H9 (cell line): ENCODE results near the gene MALRD1. TPM values are rescaled to one million over a fixed set of nuclear protein-coding genes. Genes with fewer than 3 reads are reported as not detected.

ENCODE experiments used
- DNase-seq: peaks from one replicate; pipeline ENCODE4 v3.0.0-alpha.2; 2017
- H2AFZ ChIP-seq: one replicate; pipeline ENCODE4 v1.6.1; 2013; ENCODE audit warnings: mild to moderate bottlenecking, low read length, control low read depth, moderate library complexity
- H2AK5ac ChIP-seq: 2 replicates; pipeline ENCODE4 v1.6.1; 2013; ENCODE audit warnings: low read length, control low read depth, mixed read lengths; ENCODE audit not compliant: insufficient read length
- H2BK120ac ChIP-seq: one replicate; pipeline ENCODE4 v1.6.1; 2013; ENCODE audit warnings: low read depth, mild to moderate bottlenecking, low read length, control low read depth, inconsistent platforms; ENCODE audit not compliant: poor library complexity, severe bottlenecking
- H2BK12ac ChIP-seq: 2 replicates; pipeline ENCODE4 v1.6.1; 2013; ENCODE audit warnings: low read length, control low read depth, mixed read lengths, low read depth; ENCODE audit not compliant: insufficient read length
- H2BK15ac ChIP-seq: 2 replicates; pipeline ENCODE4 v1.6.1; 2013; ENCODE audit warnings: low read depth, low read length, control low read depth
- H2BK20ac ChIP-seq: one replicate; pipeline ENCODE4 v1.6.1; 2013; ENCODE audit warnings: low read depth, mild to moderate bottlenecking, low read length, control low read depth, inconsistent platforms; ENCODE audit not compliant: poor library complexity, severe bottlenecking
- H2BK5ac ChIP-seq: 2 replicates; pipeline ENCODE4 v1.6.1; 2013; ENCODE audit warnings: low read length, control low read depth, mixed read lengths; ENCODE audit not compliant: insufficient read length
- H3K14ac ChIP-seq: 2 replicates; pipeline ENCODE4 v1.6.1; 2013; ENCODE audit warnings: low read length, control low read depth; ENCODE audit not compliant: insufficient read depth
- H3K18ac ChIP-seq: 2 replicates; pipeline ENCODE4 v1.6.1; 2013; ENCODE audit warnings: low read depth, mild to moderate bottlenecking, mixed read lengths, low read length, control low read depth; ENCODE audit not compliant: insufficient read length
- H3K23ac ChIP-seq: 2 replicates; pipeline ENCODE4 v1.6.1; 2013; ENCODE audit warnings: low read length, control low read depth, mixed read lengths, low read depth; ENCODE audit not compliant: insufficient read length
- H3K23me2 ChIP-seq: 2 replicates; pipeline ENCODE4 v1.6.1; 2013; ENCODE audit warnings: low read depth, mild to moderate bottlenecking, mixed read lengths, low read length, control low read depth; ENCODE audit not compliant: insufficient read length, poor library complexity, severe bottlenecking
- H3K27ac ChIP-seq: 2 replicates; pipeline ENCODE4 v1.5.1; 2013; ENCODE audit warnings: low read length, control low read depth, mixed read lengths, low read depth; ENCODE audit not compliant: insufficient read length
- H3K27me3 ChIP-seq: 2 replicates; pipeline ENCODE4 v1.6.1; 2013; ENCODE audit warnings: low read length, control low read depth, inconsistent platforms; ENCODE audit not compliant: insufficient read depth
- H3K4ac ChIP-seq: 2 replicates; pipeline ENCODE4 v1.6.1; 2013; ENCODE audit warnings: low read depth, mild to moderate bottlenecking, control low read depth, inconsistent platforms, low read length, moderate library complexity
- H3K4me1 ChIP-seq: 2 replicates; pipeline ENCODE4 v1.6.1; 2013; ENCODE audit warnings: low read length, control low read depth, inconsistent platforms; ENCODE audit not compliant: insufficient read depth
- H3K4me2 ChIP-seq: 2 replicates; pipeline ENCODE4 v1.6.1; 2013; ENCODE audit warnings: low read length, control low read depth, mixed read lengths; ENCODE audit not compliant: insufficient read length, insufficient read depth
- H3K56ac ChIP-seq: 2 replicates; pipeline ENCODE4 v1.6.1; 2013; ENCODE audit warnings: low read depth, mild to moderate bottlenecking, mixed read lengths, low read length, control low read depth; ENCODE audit not compliant: insufficient read length
- H3K79me1 ChIP-seq: 2 replicates; pipeline ENCODE4 v1.6.1; 2013; ENCODE audit warnings: low read depth, mild to moderate bottlenecking, moderate library complexity, low read length, control low read depth, inconsistent platforms; ENCODE audit not compliant: insufficient read depth, poor library complexity, severe bottlenecking
- H3K79me2 ChIP-seq: 2 replicates; pipeline ENCODE4 v1.6.1; 2013; ENCODE audit warnings: low read length, control low read depth, inconsistent platforms; ENCODE audit not compliant: insufficient read depth
- H3K9ac ChIP-seq: 2 replicates; pipeline ENCODE4 v1.6.1; 2013; ENCODE audit warnings: low read length, control low read depth, mixed read lengths; ENCODE audit not compliant: insufficient read length; ENCODE audit errors: extremely low read depth
- H3K9me3 ChIP-seq: one replicate; pipeline ENCODE4 v1.6.1; 2013; ENCODE audit warnings: low read depth, low read length, inconsistent platforms; ENCODE audit not compliant: control insufficient read depth
- H3T11ph ChIP-seq: one replicate; pipeline ENCODE4 v1.6.1; 2013; ENCODE audit warnings: mild to moderate bottlenecking, low read length, control low read depth, inconsistent platforms
- H4K20me1 ChIP-seq: one replicate; pipeline ENCODE4 v1.6.1; 2013; ENCODE audit not compliant: control insufficient read depth, insufficient read length, insufficient read depth
- H4K5ac ChIP-seq: 2 replicates; pipeline ENCODE4 v1.6.1; 2013; ENCODE audit warnings: low read depth, mild to moderate bottlenecking, mixed read lengths, low read length, control low read depth; ENCODE audit not compliant: insufficient read length
- H4K8ac ChIP-seq: replicated peaks from 2 replicates; pipeline ENCODE4 v1.6.1; 2013; ENCODE audit warnings: low read length, control low read depth, mixed read lengths, low read depth; ENCODE audit not compliant: insufficient read length
- H4K91ac ChIP-seq: 2 replicates; pipeline ENCODE4 v1.6.1; 2013; ENCODE audit warnings: low read depth, mild to moderate bottlenecking, moderate library complexity, mixed read lengths, low read length, control low read depth; ENCODE audit not compliant: insufficient read length
- H3K27ac Mint-ChIP-seq, 3 experiments: 2 replicates in 2 of 3; 3 replicates in 1 of 3; pipeline ENCODE4 v1.8.0; 2020 to 2021; ENCODE audit warnings: mixed read lengths in 3 of 3, mild to moderate bottlenecking in 1 of 3, moderate library complexity in 1 of 3
- H3K27me3 Mint-ChIP-seq: 2 replicates; pipeline ENCODE4 v1.8.0; 2021; ENCODE audit warnings: low read depth, mild to moderate bottlenecking, moderate library complexity, mixed read lengths
- H3K36me3 Mint-ChIP-seq, 3 experiments: 2 replicates in 2 of 3; 3 replicates in 1 of 3; pipeline ENCODE4 v1.8.0; 2020 to 2021; ENCODE audit warnings: low read depth in 3 of 3, mixed read lengths in 3 of 3; ENCODE audit not compliant: insufficient read depth in 1 of 3
- H3K4me1 Mint-ChIP-seq, 2 experiments: 2 replicates each; pipeline ENCODE4 v1.8.0; 2020; ENCODE audit warnings: mixed read lengths in 2 of 2
- H3K4me3 Mint-ChIP-seq, 2 experiments: 2 replicates in 1 of 2; 3 replicates in 1 of 2; pipeline ENCODE4 v1.8.0; 2020 to 2021; ENCODE audit warnings: mild to moderate bottlenecking in 2 of 2, mixed read lengths in 2 of 2, moderate library complexity in 1 of 2
- H3K9me3 Mint-ChIP-seq, 2 experiments: 2 replicates in 1 of 2; 3 replicates in 1 of 2; pipeline ENCODE4 v1.8.0; 2020; ENCODE audit warnings: mild to moderate bottlenecking in 2 of 2, mixed read lengths in 2 of 2, moderate library complexity in 1 of 2
- CTCF ChIP-seq: fragments of 200-600 bp; sonication (generic); conservative IDR thresholded peaks from 3 replicates; pipeline ENCODE4 v1.8.0; 2021; ENCODE audit warnings: antibody characterized with exemption, mild to moderate bottlenecking
- WGBS: extraction: QIAGEN DNeasy Blood & Tissue Kit; methylation state at CpG from one replicate; pipeline ENCODE4 v1.1.7; 2013; ENCODE audit warnings: missing lambda C conversion rate, low lambda C conversion rate, mixed read lengths; ENCODE audit not compliant: insufficient read length; ENCODE audit errors: extremely low coverage; 5-methylcytosine and 5-hydroxymethylcytosine counted together
- total RNA-seq: library from RNA; stranded (reverse); gene quantifications from 2 replicates; pipeline ENCODE4 v1.2.1, GENCODE V29; 2021

The MALRD1 gene
- total RNA-seq, 1 experiment from 2014 or later, result 0.20 TPM

GRCh38 chr10:19488592-19489280 is 440.1 kb downstream of the MALRD1 start:
- H3K4me2 ChIP-seq, result no peak overlapping the region
- H2BK15ac ChIP-seq, result no peak overlapping the region
- Mint-ChIP-seq H3K4me1 (peaks cover 15% of the 10 kb centered on the region in 2 experiments), H3K36me3 (peaks cover 0 to 2% (median 0%) of the 10 kb centered on the region in 3 experiments; a peak in 1 of 7 replicates), H3K9me3 (no peaks in the 10 kb centered on the region), H3K27me3 (no peaks in the 10 kb centered on the region), H3K27ac (peak overlapping the region; percentile 28 to 93 (median 85); a peak in 6 of 7 replicates), H3K4me3 (peak overlapping the region in 1 of 2 experiments; percentile 37; a peak in 2 of 5 replicates)
- H3K14ac ChIP-seq, result peak overlapping the region; percentile 31; the same call in 1 of the 2 replicates
- H2AK5ac ChIP-seq, result no peak overlapping the region
- no peaks in the 10 kb centered on the region; the same call in 1 of the 2 replicates for H3K4me1 ChIP-seq
- no peak overlapping the region for H4K91ac ChIP-seq
- no peaks in the 10 kb centered on the region for H4K20me1 ChIP-seq
- H4K5ac ChIP-seq, result no peak overlapping the region
- no peaks in the 10 kb centered on the region for H3K27me3 ChIP-seq
- no peaks in the 10 kb centered on the region for H3K9me3 ChIP-seq
- peak; percentile 54; the same call in 2 of the 3 replicates for TF ChIP-seq CTCF
- H3K23ac ChIP-seq, result no peak overlapping the region
- H3K18ac ChIP-seq, result peak overlapping the region; percentile 32
- no peaks in the 10 kb centered on the region for H3K79me2 ChIP-seq
- H2AFZ ChIP-seq, result peak overlapping the region; percentile 97
- WGBS, result no CpG with 5 or more reads among the region's 23 CpGs
- H3K56ac ChIP-seq, result no peak overlapping the region
- peak overlapping the region; percentile 26 for H3T11ph ChIP-seq
- H3K9ac ChIP-seq, result no peak overlapping the region
- H2BK5ac ChIP-seq, result no peak overlapping the region
- H3K27ac ChIP-seq, result no peak overlapping the region
- H2BK20ac ChIP-seq, result peak overlapping the region; percentile 60
- no peak overlapping the region for H4K8ac ChIP-seq
- no peak overlapping the region for H2BK120ac ChIP-seq
- H3K4ac ChIP-seq, result no peak overlapping the region; the same call in 1 of the 2 replicates
- peak; percentile 92 for DNase-seq
- H3K79me1 ChIP-seq, result no peaks in the 10 kb centered on the region
- no peak overlapping the region for H2BK12ac ChIP-seq
- no peaks in the 10 kb centered on the region for H3K23me2 ChIP-seq
